Stimulated activated naive CD8-positive, alpha-beta T cell treated with anti-CD3 and anti-CD28 coated beads, Interleukin-15, amount 100 ng/mL, for 72 hours (primary cell): ENCODE results near the gene CYP4F2.
A peak's percentile ranks its signal among the peaks of the same experiment; 100 is the strongest.
"Not testable (repeated sequence)": the region's sequence is repeated elsewhere in the genome, so short reads cannot be mapped to it uniquely, and the experiment has no call there.

Experiments
- ATAC-seq: fragments of 150-1000 bp; cut with Tn5 transposase; 2 replicates; pipeline ENCODE4 v1.10.0; 2021; ENCODE audit warnings: mild to moderate bottlenecking, moderate library complexity
- DNase-seq, 2 donors: peaks; one replicate each; pipeline ENCODE4 v3.0.0; 2021 to 2022
- H3K27ac Mint-ChIP-seq, 2 donors: one replicate each; pipeline ENCODE4 v1.8.0; 2022; ENCODE audit warnings: mild to moderate bottlenecking in 2 of 2, mixed read lengths in 2 of 2, moderate library complexity in 2 of 2
- H3K27me3 Mint-ChIP-seq: one replicate; pipeline ENCODE4 v1.8.0; 2022; ENCODE audit warnings: mixed read lengths
- H3K4me1 Mint-ChIP-seq: one replicate; pipeline ENCODE4 v1.8.0; 2022; ENCODE audit warnings: mild to moderate bottlenecking, mixed read lengths
- H3K4me3 Mint-ChIP-seq, 2 donors: one replicate each; pipeline ENCODE4 v1.8.0; 2022; ENCODE audit warnings: mild to moderate bottlenecking in 2 of 2, mixed read lengths in 2 of 2, moderate library complexity in 1 of 2
- H3K9me3 Mint-ChIP-seq, 2 donors: one replicate each; pipeline ENCODE4 v1.8.0; 2022; ENCODE audit warnings: mixed read lengths in 2 of 2

CYP4F2 gene

GRCh38 chr19:15913830-15914229, 16.0 kb upstream of the CYP4F2 start:
- Mint-ChIP-seq H3K4me1 (peaks cover 10% of the 10 kb centered on the region), H3K4me3 (no peak overlapping the region), H3K9me3 (peaks cover 5 to 11% of the 10 kb centered on the region in 2 donors), H3K27me3 (peaks cover 55% of the 10 kb centered on the region), H3K27ac (no peak overlapping the region)
- ATAC-seq (no peak), DNase-seq (no peak)

DNA sequence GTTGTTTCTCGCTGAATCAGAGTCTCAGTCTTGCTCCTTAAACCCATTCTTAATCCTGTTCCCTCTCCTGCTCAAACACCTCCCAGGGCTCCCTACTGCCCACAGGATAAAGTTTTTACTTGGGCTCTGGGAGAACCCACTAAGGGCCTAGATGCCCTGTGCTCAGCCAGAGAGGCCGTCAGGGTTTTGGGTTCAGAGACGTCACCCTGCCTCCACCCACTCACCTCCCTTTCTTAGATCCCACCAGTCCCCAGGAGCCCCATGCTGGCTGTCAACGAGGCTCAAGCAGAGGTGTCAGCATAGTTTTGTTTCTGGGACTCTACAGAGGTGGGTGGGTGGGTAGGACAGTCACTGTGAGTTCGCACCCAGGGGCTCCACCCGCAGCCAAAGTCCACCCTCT, 15.5 kb upstream of the CYP4F2 start:
- H3K4me1 Mint-ChIP-seq = peaks cover 10% of the 10 kb centered on the region
- peaks cover 55% of the 10 kb centered on the region for H3K27me3 Mint-ChIP-seq
- no peak for DNase-seq
- ATAC-seq = no peak
- H3K4me3 Mint-ChIP-seq = no peak overlapping the region
- peaks cover 5 to 11% of the 10 kb centered on the region in 2 donors for H3K9me3 Mint-ChIP-seq
- no peak overlapping the region for H3K27ac Mint-ChIP-seq

DNA sequence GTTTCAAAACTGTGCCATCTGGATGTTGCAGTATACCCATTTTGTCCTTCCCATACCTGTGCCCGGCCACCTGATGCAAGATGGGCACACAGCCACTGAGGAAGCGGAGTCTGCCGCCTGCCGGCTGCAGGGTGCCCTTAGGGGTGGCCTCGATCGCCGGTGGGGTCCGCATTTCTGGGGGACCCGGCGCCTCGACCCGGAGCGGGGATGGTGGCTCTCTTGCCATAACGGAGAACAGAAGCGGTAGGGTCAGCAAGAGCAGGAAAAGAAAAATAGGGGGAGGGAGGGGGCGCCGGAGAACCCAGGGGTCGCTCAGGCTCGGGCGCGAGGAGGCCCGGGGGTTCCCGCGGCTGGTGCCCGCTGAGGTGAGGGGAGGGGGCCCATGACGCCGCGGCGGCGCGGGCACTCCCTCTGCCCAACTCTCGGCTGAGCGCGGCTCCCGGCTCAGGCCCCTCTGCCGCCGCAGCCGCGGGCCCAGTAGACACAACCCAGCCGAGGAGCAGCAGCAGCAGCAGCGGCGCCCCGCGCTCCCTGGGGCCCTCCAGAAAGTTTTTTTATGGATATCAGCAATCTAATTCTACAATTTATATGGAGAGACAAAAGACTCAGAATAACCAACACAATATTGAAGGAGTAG, 13.8 kb upstream of the CYP4F2 start:
- ATAC-seq = no peak
- Mint-ChIP-seq H3K27me3 (peaks cover 64% of the 10 kb centered on the region), H3K4me1 (peaks cover 10% of the 10 kb centered on the region), H3K9me3 (peaks cover 5 to 11% of the 10 kb centered on the region in 2 donors), H3K27ac (no peak overlapping the region), H3K4me3 (peak overlapping the region; percentile 58 to 60)
- DNase-seq = no peak

- Mint-ChIP-seq H3K9me3 (no peaks in the 10 kb centered on the region), H3K27me3 (peaks cover 36% of the 10 kb centered on the region), H3K4me3 (no peak overlapping the region), H3K4me1 (peaks cover 5% of the 10 kb centered on the region), H3K27ac (no peak overlapping the region)
- DNase-seq = no peak
- no peak for ATAC-seq
Measured at GRCh38 chr19:15905026-15905425, 7.2 kb upstream of the CYP4F2 start.

- H3K27ac Mint-ChIP-seq, H3K4me1 Mint-ChIP-seq, DNase-seq, H3K9me3 Mint-ChIP-seq, H3K4me3 Mint-ChIP-seq, ATAC-seq: not testable (repeated sequence)
- H3K27me3 Mint-ChIP-seq = peaks cover 36% of the 10 kb centered on the region
Measured at GRCh38 chr19:15902898-15903297, 5.0 kb upstream of the CYP4F2 start.

GRCh38 chr19:15902254-15902653, 4.4 kb upstream of the CYP4F2 start:
- ATAC-seq (no peak), DNase-seq (no peak)
- Mint-ChIP-seq H3K27ac (no peak overlapping the region), H3K9me3 (no peaks in the 10 kb centered on the region), H3K4me1 (peaks cover 7% of the 10 kb centered on the region), H3K4me3 (no peak overlapping the region), H3K27me3 (peaks cover 31% of the 10 kb centered on the region)

DNA sequence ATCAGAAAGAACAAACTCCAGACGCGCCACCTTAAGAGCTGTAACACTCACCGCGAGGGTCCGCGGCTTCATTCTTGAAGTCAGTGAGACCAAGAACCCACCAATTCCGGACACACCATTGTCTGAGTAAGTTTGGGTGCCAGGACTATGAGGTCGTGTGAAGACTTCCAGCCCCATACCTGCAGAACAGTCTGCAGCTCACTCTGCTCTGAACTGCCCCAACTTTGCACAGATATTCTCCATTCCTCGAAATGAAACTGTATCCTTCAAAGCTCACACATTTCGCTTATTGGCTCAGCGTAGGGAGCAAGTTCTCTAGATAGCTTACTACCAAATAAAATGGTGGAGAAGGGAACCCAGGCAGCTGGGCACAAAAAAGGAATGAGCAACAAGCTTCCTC, 2.6 kb upstream of the CYP4F2 start:
- Mint-ChIP-seq H3K27ac (peak overlapping the region in 1 of 2 donors; percentile 49), H3K4me1 (peaks cover 7% of the 10 kb centered on the region), H3K9me3 (no peaks in the 10 kb centered on the region), H3K27me3 (peaks cover 18% of the 10 kb centered on the region), H3K4me3 (peak overlapping the region; percentile 71 to 80)
- DNase-seq (no peak), ATAC-seq (no peak)

- ATAC-seq = not testable (repeated sequence)
- peak in 1 of 2 donors; percentile 12 for DNase-seq
- H3K27me3 Mint-ChIP-seq = peaks cover 18% of the 10 kb centered on the region
Measured at GRCh38 chr19:15900032-15900431, 2.2 kb upstream of the CYP4F2 start.

GRCh38 chr19:15899561-15899960, 1.7 kb upstream of the CYP4F2 start:
- not testable (repeated sequence) for H3K4me1 Mint-ChIP-seq, DNase-seq, H3K27ac Mint-ChIP-seq, ATAC-seq, H3K9me3 Mint-ChIP-seq
- H3K4me3 Mint-ChIP-seq = peak overlapping the region; percentile 48 to 71
- H3K27me3 Mint-ChIP-seq = peaks cover 18% of the 10 kb centered on the region

More at GRCh38 chr19:15900032-15900431, 2.2 kb upstream of the CYP4F2 start:
- peak overlapping the region; percentile 71 to 80 for H3K4me3 Mint-ChIP-seq
- not testable (repeated sequence) for H3K4me1 Mint-ChIP-seq, H3K9me3 Mint-ChIP-seq
- peak overlapping the region in 1 of 2 donors; percentile 49 for H3K27ac Mint-ChIP-seq

DNA sequence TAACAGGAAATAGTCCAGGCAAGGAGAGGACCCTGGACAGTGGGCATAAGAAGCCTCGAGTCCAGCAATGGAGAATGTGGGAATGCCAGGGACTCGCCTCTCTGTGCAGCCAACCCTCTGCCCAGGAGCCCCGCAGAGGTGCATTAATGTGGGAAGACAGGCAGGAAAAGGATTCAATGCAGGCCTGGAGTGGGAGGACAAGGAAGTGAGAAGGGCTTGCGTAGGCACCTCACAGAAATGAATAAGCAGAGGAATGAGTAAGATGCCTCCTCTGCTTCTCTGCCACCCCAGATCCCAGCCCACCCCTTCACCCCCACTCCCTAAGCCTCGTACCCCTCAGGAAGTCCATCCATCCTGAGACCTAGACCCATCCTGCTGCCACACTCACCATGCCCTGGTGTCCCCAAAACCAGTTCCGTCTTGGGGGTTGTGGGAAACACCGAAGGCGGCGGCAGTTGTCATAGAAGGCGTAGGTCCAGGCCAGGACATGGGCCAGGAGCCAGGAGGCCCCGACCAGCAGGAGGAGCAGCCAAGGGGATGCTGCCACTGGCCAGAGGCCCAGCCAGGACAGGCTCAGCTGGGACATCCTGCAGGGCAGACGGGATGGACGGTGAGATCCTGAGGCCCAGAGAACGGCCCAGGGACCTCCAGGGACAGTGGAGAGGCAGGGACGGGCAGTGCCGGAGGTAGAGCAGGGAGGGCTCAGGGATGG, 692 bp downstream of the CYP4F2 start:
- DNase-seq (no peak), ATAC-seq (no peak)
- H3K4me1 Mint-ChIP-seq = peaks cover 7% of the 10 kb centered on the region
- no peak overlapping the region for H3K4me3 Mint-ChIP-seq
- peak overlapping the region in 1 of 2 donors; percentile 15 for H3K27ac Mint-ChIP-seq
- H3K9me3 Mint-ChIP-seq = no peaks in the 10 kb centered on the region
- peaks cover 18% of the 10 kb centered on the region for H3K27me3 Mint-ChIP-seq

DNA sequence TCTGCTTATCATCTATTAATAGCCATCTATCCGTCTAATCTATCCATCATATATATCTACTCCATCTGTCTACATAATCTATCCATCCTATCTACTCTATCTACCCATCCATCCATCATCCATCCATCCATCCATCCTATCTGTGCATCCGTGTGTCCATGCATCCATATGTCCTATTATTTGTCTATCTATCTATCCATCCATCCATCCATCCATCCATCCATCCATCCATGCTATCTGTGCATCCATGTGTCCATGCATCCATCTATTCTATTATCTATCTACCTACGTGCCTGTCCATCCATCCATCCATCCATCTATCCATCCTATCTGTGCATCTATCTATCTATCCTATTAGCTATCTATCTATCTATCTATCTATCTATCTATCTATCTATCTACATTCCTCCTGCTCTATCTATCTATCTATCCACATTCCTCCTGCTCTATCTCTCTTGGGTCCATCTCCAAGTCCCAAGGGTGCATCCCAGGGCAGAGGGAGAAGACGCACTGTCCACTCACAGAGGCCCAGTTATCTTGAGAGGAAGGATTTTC, 1.9 kb downstream of the CYP4F2 start:
- H3K4me3 Mint-ChIP-seq = no peak overlapping the region
- peaks cover 10% of the 10 kb centered on the region for H3K27me3 Mint-ChIP-seq
- H3K27ac Mint-ChIP-seq = no peak overlapping the region
- no peak for DNase-seq
- ATAC-seq = no peak
- no peaks in the 10 kb centered on the region for H3K9me3 Mint-ChIP-seq
- peaks cover 7% of the 10 kb centered on the region for H3K4me1 Mint-ChIP-seq

DNA sequence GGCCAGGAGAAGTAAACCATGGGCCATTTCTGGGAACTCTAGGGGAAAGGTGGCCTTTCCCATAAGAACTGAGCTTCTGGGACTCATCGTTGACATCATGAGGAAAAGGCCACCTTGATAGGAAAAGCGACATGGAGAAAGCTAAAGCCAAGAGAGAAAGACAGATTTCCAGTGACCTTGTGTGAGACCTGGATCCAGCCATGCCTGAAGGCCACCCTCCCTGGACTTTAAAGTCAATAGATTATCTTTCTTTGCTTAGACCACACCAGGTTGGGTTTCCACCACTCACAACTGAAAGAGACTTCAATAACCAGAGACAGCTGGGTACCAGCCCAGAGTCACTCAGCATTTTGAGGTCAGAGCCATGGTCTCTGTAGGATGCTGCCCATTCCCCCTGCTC, 3.5 kb downstream of the CYP4F2 start:
- no peak overlapping the region for H3K27ac Mint-ChIP-seq
- H3K27me3 Mint-ChIP-seq = no peaks in the 10 kb centered on the region
- ATAC-seq = no peak
- H3K4me3 Mint-ChIP-seq = no peak overlapping the region
- no peak for DNase-seq
- no peaks in the 10 kb centered on the region for H3K9me3 Mint-ChIP-seq
- H3K4me1 Mint-ChIP-seq = no peaks in the 10 kb centered on the region

DNA sequence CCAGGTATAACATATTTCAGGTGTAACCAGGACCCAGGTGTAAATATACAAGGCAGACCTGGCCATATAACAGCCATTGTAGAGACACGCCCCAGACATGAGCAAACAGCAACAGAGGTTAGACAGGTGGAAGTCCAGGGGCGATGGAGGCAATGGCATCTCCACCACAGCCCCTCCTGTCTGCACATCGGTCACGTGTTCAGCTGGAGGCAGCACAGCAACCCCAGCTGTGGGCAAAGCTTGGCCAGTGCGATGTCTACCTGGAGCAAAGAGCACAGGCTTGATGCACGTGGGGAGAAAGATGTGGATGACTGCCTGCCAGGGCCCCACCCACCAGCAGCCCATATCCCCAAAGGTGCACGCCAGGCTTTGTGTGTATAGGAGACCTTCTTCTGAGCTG, 4.4 kb downstream of the CYP4F2 start:
- H3K27ac Mint-ChIP-seq = no peak overlapping the region
- no peaks in the 10 kb centered on the region for H3K4me1 Mint-ChIP-seq
- DNase-seq (no peak), ATAC-seq (no peak)
- H3K4me3 Mint-ChIP-seq = no peak overlapping the region
- no peaks in the 10 kb centered on the region for H3K27me3 Mint-ChIP-seq
- H3K9me3 Mint-ChIP-seq = no peaks in the 10 kb centered on the region

DNA sequence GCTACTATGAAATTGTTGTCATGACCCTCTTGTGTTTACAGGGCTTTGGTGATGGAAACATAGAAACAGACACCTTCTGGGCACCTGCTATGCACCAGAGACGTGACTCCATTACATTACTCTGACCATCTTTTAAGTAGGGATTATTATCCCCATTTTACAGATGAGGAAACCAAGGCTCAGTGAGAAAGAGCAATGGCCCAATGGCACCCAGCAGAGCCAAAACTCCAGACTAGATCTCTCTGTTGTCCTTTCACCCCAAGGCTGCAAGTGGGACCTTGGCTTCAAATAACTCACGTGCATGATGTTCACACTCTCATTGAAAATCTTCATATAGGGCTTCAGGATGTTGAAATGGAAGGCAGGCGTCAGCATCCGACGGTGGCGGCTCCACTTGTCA, 5.9 kb downstream of the CYP4F2 start:
- H3K4me3 Mint-ChIP-seq = no peak overlapping the region
- no peaks in the 10 kb centered on the region for H3K9me3 Mint-ChIP-seq
- no peak for DNase-seq
- H3K27ac Mint-ChIP-seq = no peak overlapping the region
- no peaks in the 10 kb centered on the region for H3K27me3 Mint-ChIP-seq
- no peak for ATAC-seq
- H3K4me1 Mint-ChIP-seq = no peaks in the 10 kb centered on the region

DNA sequence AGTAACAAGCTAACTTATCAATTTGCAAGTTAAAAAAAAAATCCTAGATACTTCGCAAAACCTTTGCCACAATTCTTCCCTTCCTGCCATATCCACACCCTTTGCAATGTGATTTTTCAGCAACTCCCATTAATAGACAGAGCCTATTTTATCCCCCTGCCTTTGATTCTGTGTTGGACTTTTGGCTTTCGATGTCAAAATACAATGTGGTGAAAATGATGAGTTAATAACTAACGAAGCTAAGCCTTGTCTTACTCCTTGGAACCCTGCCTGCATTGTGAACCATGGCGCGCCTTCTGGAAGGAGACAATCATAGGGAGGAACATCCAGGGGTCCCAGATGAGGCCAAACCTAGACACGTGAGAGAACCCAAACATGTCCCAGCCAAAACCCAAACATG, 6.4 kb downstream of the CYP4F2 start:
- ATAC-seq (no peak), DNase-seq (no peak)
- no peaks in the 10 kb centered on the region for H3K4me1 Mint-ChIP-seq
- no peak overlapping the region for H3K4me3 Mint-ChIP-seq
- no peak overlapping the region for H3K27ac Mint-ChIP-seq
- H3K27me3 Mint-ChIP-seq = no peaks in the 10 kb centered on the region
- no peaks in the 10 kb centered on the region for H3K9me3 Mint-ChIP-seq

DNA sequence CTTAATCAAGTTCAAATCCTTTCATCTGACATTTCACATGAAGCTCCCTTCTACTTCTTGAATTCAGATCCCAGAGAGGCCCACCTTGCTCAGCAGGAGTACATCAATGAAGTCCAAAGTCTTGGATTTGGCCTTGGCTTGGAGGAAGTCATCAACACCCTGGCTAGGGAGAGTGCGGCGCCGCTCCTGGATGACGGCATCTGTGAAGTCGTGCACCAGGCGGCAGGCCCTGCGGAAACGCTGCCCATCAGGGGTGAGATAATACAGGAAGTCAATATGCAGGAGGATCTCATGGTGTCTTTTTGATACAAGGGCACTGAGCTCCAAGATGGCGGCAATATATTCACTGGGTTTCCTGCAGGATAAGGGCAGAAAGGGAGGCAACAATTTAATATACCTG, 8.5 kb downstream of the CYP4F2 start:
- not testable (repeated sequence) for H3K4me1 Mint-ChIP-seq, H3K27me3 Mint-ChIP-seq, DNase-seq, H3K4me3 Mint-ChIP-seq, H3K9me3 Mint-ChIP-seq, H3K27ac Mint-ChIP-seq, ATAC-seq
